Suprapubic skin (tissue), 4 donors: ENCODE measurements around the gene DCUN1D3. TPM values are rescaled to one million over a fixed set of nuclear protein-coding genes. Genes with fewer than 3 reads are reported as not detected.

ENCODE experiments used
- DNase-seq, 2 donors: peaks; one replicate each; pipeline ENCODE4 v3.0.0-alpha.2; 2019; ENCODE audit warnings: low spot score in 2 of 2
- H3K27ac ChIP-seq: fragments of 200-600 bp; sonication (generic); one replicate; pipeline ENCODE4 v1.5.1; 2019
- H3K27me3 ChIP-seq: fragments of 200-600 bp; sonication (generic); one replicate; pipeline ENCODE4 v1.5.1; 2019
- H3K36me3 ChIP-seq: fragments of 200-600 bp; sonication (generic); one replicate; pipeline ENCODE4 v1.5.1; 2019
- H3K4me1 ChIP-seq: fragments of 200-600 bp; sonication (generic); one replicate; pipeline ENCODE4 v1.5.1; 2019
- H3K4me3 ChIP-seq: fragments of 200-600 bp; sonication (generic); one replicate; pipeline ENCODE4 v1.5.1; 2019; ENCODE audit warnings: mild to moderate bottlenecking
- H3K9me3 ChIP-seq: fragments of 200-600 bp; sonication (generic); one replicate; pipeline ENCODE4 v1.5.1; 2019
- EP300 ChIP-seq: sonication (generic); formaldehyde crosslinking; IDR thresholded peaks from one replicate; pipeline ENCODE4 v1.6.1; 2017; ENCODE audit warnings: antibody characterized with exemption
- POLR2A ChIP-seq, 2 donors: fragments of 450-650 bp; IDR thresholded peaks; one replicate each; pipeline ENCODE4 v1.6.1; 2017; ENCODE audit warnings: antibody characterized with exemption in 2 of 2, mild to moderate bottlenecking in 2 of 2, moderate library complexity in 2 of 2
- POLR2AphosphoS5 ChIP-seq, 3 donors: sonication (generic); formaldehyde crosslinking; IDR thresholded peaks; one replicate each; pipeline ENCODE4 v1.6.1; 2017; ENCODE audit warnings: antibody characterized with exemption in 3 of 3
- WGBS: methylation state at CpG from one replicate; pipeline ENCODE4 v1.1.5; 2018; 5-methylcytosine and 5-hydroxymethylcytosine counted together
- total RNA-seq, 4 donors: library from RNA; depleted of rRNA; stranded (reverse); fragments of >200 nt; gene quantifications; one replicate each; pipeline ENCODE4 v1.1.0, GENCODE V29; 2016
- TF ChIP-seq, protein P1 (sequence below), 2 donors: fragments of 200-600 bp in 1 of 2; fragments of 450-650 bp in 1 of 2; sonication (generic) in 1 of 2; IDR thresholded peaks; one replicate each; pipeline ENCODE4 v1.5.1; 2016 to 2019; ENCODE audit warnings: antibody characterized with exemption in 2 of 2, mild to moderate bottlenecking in 1 of 2, moderate library complexity in 1 of 2

The DCUN1D3 gene
- total RNA-seq, 4 donors from 2014 or later = 16.6 to 31.8 (median 21.1) TPM

DNA sequence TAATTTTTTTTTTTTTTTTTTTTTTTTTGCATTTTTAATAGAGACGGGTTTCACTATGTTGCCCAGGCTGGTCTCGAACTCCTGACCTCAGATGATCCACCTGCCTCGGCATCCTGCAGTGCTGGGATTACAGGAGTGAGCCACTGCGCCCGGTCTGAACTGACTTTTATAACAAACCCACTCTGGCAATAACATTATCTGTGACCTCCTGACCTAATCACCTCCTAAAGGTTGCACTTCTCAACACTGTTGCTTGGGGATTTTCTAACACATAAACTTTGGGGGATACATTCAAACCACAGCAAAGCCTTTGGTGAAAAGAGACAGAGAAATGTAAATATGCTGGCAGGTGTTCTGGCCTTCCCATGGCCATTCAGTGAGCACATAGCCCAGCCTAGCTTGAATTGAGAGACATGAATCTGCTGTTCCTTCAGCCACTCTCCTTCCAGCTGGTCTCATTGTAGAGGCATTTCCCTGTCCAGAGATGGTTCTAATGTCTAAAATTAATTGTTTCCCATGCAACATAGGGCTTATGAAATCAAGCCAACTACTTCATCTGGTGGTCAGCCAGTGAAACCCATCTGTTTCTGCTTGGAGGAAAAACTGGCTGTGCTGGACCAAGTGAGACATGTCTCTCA, 28.7 kb upstream of the DCUN1D3 start:
- H3K27ac ChIP-seq = no peak overlapping the region
- no peak overlapping the region for H3K4me3 ChIP-seq
- TF ChIP-seq POLR2AphosphoS5 (IDR thresholded peaks at IDR 0.05) (no peak), POLR2A (IDR thresholded peaks at IDR 0.05) (no peak), EP300 (no peak)
- TF ChIP-seq, protein P1, sequence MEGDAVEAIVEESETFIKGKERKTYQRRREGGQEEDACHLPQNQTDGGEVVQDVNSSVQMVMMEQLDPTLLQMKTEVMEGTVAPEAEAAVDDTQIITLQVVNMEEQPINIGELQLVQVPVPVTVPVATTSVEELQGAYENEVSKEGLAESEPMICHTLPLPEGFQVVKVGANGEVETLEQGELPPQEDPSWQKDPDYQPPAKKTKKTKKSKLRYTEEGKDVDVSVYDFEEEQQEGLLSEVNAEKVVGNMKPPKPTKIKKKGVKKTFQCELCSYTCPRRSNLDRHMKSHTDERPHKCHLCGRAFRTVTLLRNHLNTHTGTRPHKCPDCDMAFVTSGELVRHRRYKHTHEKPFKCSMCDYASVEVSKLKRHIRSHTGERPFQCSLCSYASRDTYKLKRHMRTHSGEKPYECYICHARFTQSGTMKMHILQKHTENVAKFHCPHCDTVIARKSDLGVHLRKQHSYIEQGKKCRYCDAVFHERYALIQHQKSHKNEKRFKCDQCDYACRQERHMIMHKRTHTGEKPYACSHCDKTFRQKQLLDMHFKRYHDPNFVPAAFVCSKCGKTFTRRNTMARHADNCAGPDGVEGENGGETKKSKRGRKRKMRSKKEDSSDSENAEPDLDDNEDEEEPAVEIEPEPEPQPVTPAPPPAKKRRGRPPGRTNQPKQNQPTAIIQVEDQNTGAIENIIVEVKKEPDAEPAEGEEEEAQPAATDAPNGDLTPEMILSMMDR (IDR thresholded peaks at IDR 0.05) = no peak
- no peaks in the 10 kb centered on the region for H3K9me3 ChIP-seq
- peak in 1 of 2 donors; percentile 29 for DNase-seq
- 94% methylated on average over 5 of the region's 5 CpGs for WGBS
- peaks cover 8% of the 10 kb centered on the region for H3K36me3 ChIP-seq
- no peaks in the 10 kb centered on the region for H3K4me1 ChIP-seq
- no peaks in the 10 kb centered on the region for H3K27me3 ChIP-seq

DNA sequence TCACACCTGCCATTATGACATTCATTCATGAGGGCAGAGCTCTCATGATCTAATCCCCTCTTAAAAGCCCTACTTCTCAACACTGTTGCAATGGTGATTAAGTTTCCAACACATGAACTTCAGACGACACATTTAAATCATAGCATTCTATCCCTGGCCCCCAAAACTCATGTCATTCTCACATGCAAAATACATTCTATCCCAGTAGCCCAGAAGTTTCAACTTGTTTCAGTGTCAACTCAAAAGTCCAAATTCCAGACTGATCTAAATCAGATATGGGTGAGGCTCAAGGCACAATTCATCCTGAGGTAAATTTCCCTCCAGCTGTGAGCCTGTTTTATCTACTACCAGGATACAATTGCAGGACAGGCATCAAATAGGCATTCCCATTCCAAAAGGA, 25.6 kb upstream of the DCUN1D3 start:
- no peak for DNase-seq
- WGBS = 81% methylated on average over 1 of the region's 1 CpG

DNA sequence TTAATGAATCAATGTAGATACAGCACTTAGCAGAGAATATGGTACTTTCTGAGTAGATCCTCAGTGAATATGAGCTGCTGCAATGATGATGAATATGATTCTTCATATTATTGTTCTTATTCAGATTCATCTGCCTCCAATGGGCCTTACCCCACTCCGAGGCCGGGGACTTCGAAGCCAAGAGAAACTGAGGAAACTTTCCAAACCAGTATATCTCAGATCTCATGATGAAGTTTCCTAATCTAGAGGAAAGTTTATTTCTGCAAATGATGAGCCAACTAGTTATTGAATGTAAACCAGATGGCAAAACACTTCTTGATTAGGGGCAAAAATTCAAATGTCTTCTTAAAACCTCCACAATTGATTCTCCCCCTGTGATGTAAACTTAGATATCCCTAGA, 23.7 kb upstream of the DCUN1D3 start:
- TF ChIP-seq EP300 (no peak), POLR2A (IDR thresholded peaks at IDR 0.05) (no peak), POLR2AphosphoS5 (IDR thresholded peaks at IDR 0.05) (no peak)
- TF ChIP-seq, protein P1 (IDR thresholded peaks at IDR 0.05) = no peak
- WGBS = 70% methylated on average over 3 of the region's 3 CpGs
- Histone ChIP-seq H3K27me3 (no peaks in the 10 kb centered on the region), H3K36me3 (peaks cover 16% of the 10 kb centered on the region), H3K27ac (no peak overlapping the region), H3K9me3 (no peaks in the 10 kb centered on the region), H3K4me1 (peaks cover 4% of the 10 kb centered on the region), H3K4me3 (no peak overlapping the region)
- peak in 1 of 2 donors; percentile 5 for DNase-seq

More for the DNA sequence above, 25.6 kb upstream of the DCUN1D3 start:
- Histone ChIP-seq H3K36me3 (peaks cover 16% of the 10 kb centered on the region), H3K9me3 (no peaks in the 10 kb centered on the region), H3K4me3 (no peak overlapping the region), H3K27me3 (no peaks in the 10 kb centered on the region), H3K4me1 (no peaks in the 10 kb centered on the region), H3K27ac (no peak overlapping the region)
- TF ChIP-seq POLR2A (IDR thresholded peaks at IDR 0.05) = no peak
- TF ChIP-seq, protein P1 (IDR thresholded peaks at IDR 0.05) = no peak
- TF ChIP-seq EP300 = no peak
- no peak for TF ChIP-seq POLR2AphosphoS5 (IDR thresholded peaks at IDR 0.05)

DNA sequence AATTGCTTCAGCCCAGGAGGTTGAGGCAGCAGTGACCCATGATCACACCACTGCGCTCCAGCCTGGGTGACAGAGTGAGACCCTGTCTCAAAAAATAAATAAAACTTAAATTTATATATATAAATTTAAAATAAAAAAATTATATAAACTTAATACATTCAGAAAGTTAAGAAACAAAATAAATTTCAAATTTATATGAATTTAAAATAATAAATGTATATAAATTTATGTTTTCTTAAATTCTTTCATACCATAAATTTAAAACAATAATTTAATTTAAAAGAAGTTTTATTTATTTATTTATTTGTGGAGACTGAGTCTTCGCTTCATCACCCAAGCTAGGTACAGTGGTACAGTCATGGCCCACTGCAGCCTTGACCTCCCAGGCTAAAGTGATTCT, 20.6 kb upstream of the DCUN1D3 start:
- DNase-seq = no peak
- H3K4me1 ChIP-seq = peaks cover 8% of the 10 kb centered on the region
- no peak overlapping the region for H3K27ac ChIP-seq
- no peaks in the 10 kb centered on the region for H3K27me3 ChIP-seq
- H3K36me3 ChIP-seq = peaks cover 21% of the 10 kb centered on the region
- H3K9me3 ChIP-seq = no peaks in the 10 kb centered on the region
- 96% methylated on average over 2 of the region's 2 CpGs for WGBS
- TF ChIP-seq, protein P1 (IDR thresholded peaks at IDR 0.05) = no peak
- TF ChIP-seq POLR2AphosphoS5 (IDR thresholded peaks at IDR 0.05) (no peak), POLR2A (IDR thresholded peaks at IDR 0.05) (no peak), EP300 (no peak)
- no peak overlapping the region for H3K4me3 ChIP-seq

DNA sequence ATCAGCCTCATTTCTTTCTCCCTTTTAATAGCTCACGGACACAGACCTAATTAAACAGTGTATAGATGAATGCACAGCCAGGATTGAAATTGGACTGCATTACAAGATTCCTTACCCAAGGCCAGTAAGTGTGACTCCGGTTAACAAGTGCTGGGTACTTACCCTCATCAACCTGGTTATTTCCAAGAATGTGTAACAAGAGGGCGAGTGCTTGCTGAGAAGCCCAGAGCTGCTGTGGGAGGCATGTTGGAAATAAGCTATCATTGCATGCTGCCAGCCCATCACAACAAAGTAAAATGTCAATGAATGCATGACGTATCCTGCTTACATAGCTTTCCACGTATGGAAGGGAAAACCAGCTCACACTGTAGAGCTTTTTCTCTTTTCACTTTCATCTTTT, 19.9 kb upstream of the DCUN1D3 start:
- Histone ChIP-seq H3K9me3 (no peaks in the 10 kb centered on the region), H3K27me3 (no peaks in the 10 kb centered on the region), H3K4me3 (no peak overlapping the region), H3K4me1 (peaks cover 8% of the 10 kb centered on the region), H3K36me3 (peaks cover 18% of the 10 kb centered on the region), H3K27ac (no peak overlapping the region)
- no peak for DNase-seq
- 77% methylated on average over 5 of the region's 5 CpGs for WGBS
- TF ChIP-seq, protein P1 (IDR thresholded peaks at IDR 0.05) = no peak
- TF ChIP-seq EP300 (no peak), POLR2AphosphoS5 (IDR thresholded peaks at IDR 0.05) (no peak), POLR2A (IDR thresholded peaks at IDR 0.05) (no peak)
